Astrocyte (in vitro differentiated cells and primary cell): ENCODE results near the gene CD244. TPM values are rescaled to one million over a fixed set of nuclear protein-coding genes. Genes with fewer than 3 reads are reported as not detected.
"Not testable (repeated sequence)": the region's sequence is repeated elsewhere in the genome, so short reads cannot be mapped to it uniquely, and the experiment has no call there.

Experiments used
- DNase-seq: peaks from one replicate; pipeline ENCODE4 v3.0.0-alpha.2; 2010; ENCODE audit warnings: low read depth
- FAIRE-seq: peaks from 2 replicates; lab custom pipeline; 2011; peaks lifted over from hg19 to GRCh38; lab: Jason Lieb, UNC
- H2AFZ ChIP-seq: 2 replicates; pipeline ENCODE4 v1.6.0; 2012; ENCODE audit warnings: low read depth, low read length, inconsistent platforms
- H3K27ac ChIP-seq: 2 replicates; pipeline ENCODE4 v1.5.1; 2011; ENCODE audit warnings: low read depth, low read length, inconsistent platforms
- H3K27me3 ChIP-seq: 2 replicates; pipeline ENCODE4 v1.6.0; 2011; ENCODE audit warnings: low read length, inconsistent platforms; ENCODE audit not compliant: insufficient read depth
- H3K36me3 ChIP-seq: 2 replicates; pipeline ENCODE4 v1.5.1; 2011; ENCODE audit warnings: low read length, inconsistent platforms; ENCODE audit not compliant: insufficient read depth
- H3K4me1 ChIP-seq: 2 replicates; pipeline ENCODE4 v1.5.1; 2011; ENCODE audit warnings: low read length, inconsistent platforms; ENCODE audit not compliant: insufficient read depth
- H3K4me2 ChIP-seq: 2 replicates; pipeline ENCODE4 v1.6.0; 2012; ENCODE audit warnings: low read length, inconsistent platforms
- H3K4me3 ChIP-seq: 2 replicates; pipeline ENCODE4 v1.5.1; 2011; ENCODE audit warnings: low read depth, mild to moderate bottlenecking, low read length, inconsistent platforms; ENCODE audit not compliant: insufficient read depth
- H3K79me2 ChIP-seq: 2 replicates; pipeline ENCODE4 v1.6.0; 2012; ENCODE audit warnings: mild to moderate bottlenecking, low read length, inconsistent platforms; ENCODE audit not compliant: insufficient read depth
- H3K9ac ChIP-seq: 2 replicates; pipeline ENCODE4 v1.6.0; 2012; ENCODE audit warnings: mild to moderate bottlenecking, low read length, inconsistent platforms
- H3K9me3 ChIP-seq: 2 replicates; pipeline ENCODE4 v1.5.1; 2012; ENCODE audit warnings: low read depth, mild to moderate bottlenecking, low read length, inconsistent platforms; ENCODE audit not compliant: insufficient read depth
- H4K20me1 ChIP-seq: 2 replicates; pipeline ENCODE4 v1.6.0; 2012; ENCODE audit warnings: low read length, inconsistent platforms; ENCODE audit not compliant: insufficient read depth
- H3K27ac Mint-ChIP-seq: one replicate; pipeline ENCODE4 v1.8.0; 2021; ENCODE audit warnings: mild to moderate bottlenecking, mixed read lengths; ENCODE audit not compliant: unreplicated experiment
- H3K27me3 Mint-ChIP-seq: one replicate; pipeline ENCODE4 v1.8.0; 2021; ENCODE audit warnings: low read depth, mixed read lengths; ENCODE audit not compliant: unreplicated experiment
- H3K36me3 Mint-ChIP-seq: one replicate; pipeline ENCODE4 v1.8.0; 2021; ENCODE audit warnings: low read depth, mixed read lengths; ENCODE audit not compliant: unreplicated experiment
- H3K4me1 Mint-ChIP-seq: one replicate; pipeline ENCODE4 v1.8.0; 2021; ENCODE audit warnings: low read depth, mixed read lengths; ENCODE audit not compliant: unreplicated experiment
- H3K4me3 Mint-ChIP-seq: one replicate; pipeline ENCODE4 v1.8.0; 2021; ENCODE audit warnings: mild to moderate bottlenecking, moderate library complexity, mixed read lengths; ENCODE audit not compliant: unreplicated experiment
- H3K9me3 Mint-ChIP-seq: one replicate; pipeline ENCODE4 v1.8.0; 2021; ENCODE audit warnings: mild to moderate bottlenecking, mixed read lengths; ENCODE audit not compliant: unreplicated experiment
- EZH2 ChIP-seq: IDR thresholded peaks from 2 replicates; pipeline ENCODE4 v1.6.1; 2012; ENCODE audit warnings: mild to moderate bottlenecking, low read length, inconsistent platforms; ENCODE audit not compliant: insufficient read depth
- total RNA-seq: library from RNA; stranded (reverse); gene quantifications from 2 replicates; pipeline ENCODE4 v1.2.1, GENCODE V29; 2021
- TF ChIP-seq, protein P1 (sequence below): IDR thresholded peaks from 2 replicates; pipeline ENCODE4 v1.5.1; 2011; ENCODE audit warnings: low read depth, mild to moderate bottlenecking, inconsistent platforms, low read length, moderate library complexity; ENCODE audit not compliant: insufficient read depth

The CD244 gene
- total RNA-seq, 1 donor from 2014 or later, result not detected

GRCh38 chr1:160876311-160876710 is 13.6 kb upstream of the CD244 start:
- no peak overlapping the region for H3K4me2 ChIP-seq
- H3K27me3 ChIP-seq, result no peaks in the 10 kb centered on the region
- no peaks in the 10 kb centered on the region for H3K4me1 ChIP-seq
- Mint-ChIP-seq H3K36me3 (no peaks in the 10 kb centered on the region), H3K27ac (no peak overlapping the region), H3K27me3 (peaks cover 4% of the 10 kb centered on the region), H3K4me1 (peaks cover 7% of the 10 kb centered on the region), H3K4me3 (no peak overlapping the region), H3K9me3 (peaks cover 9% of the 10 kb centered on the region)
- H3K4me3 ChIP-seq, result no peak overlapping the region
- no peaks in the 10 kb centered on the region for H3K9me3 ChIP-seq
- H3K79me2 ChIP-seq, result no peaks in the 10 kb centered on the region
- FAIRE-seq, result no peak
- no peak overlapping the region for H3K27ac ChIP-seq
- no peaks in the 10 kb centered on the region for H3K36me3 ChIP-seq
- no peak for DNase-seq
- no peak overlapping the region for H3K9ac ChIP-seq
- no peak for TF ChIP-seq EZH2
- TF ChIP-seq, protein P1, sequence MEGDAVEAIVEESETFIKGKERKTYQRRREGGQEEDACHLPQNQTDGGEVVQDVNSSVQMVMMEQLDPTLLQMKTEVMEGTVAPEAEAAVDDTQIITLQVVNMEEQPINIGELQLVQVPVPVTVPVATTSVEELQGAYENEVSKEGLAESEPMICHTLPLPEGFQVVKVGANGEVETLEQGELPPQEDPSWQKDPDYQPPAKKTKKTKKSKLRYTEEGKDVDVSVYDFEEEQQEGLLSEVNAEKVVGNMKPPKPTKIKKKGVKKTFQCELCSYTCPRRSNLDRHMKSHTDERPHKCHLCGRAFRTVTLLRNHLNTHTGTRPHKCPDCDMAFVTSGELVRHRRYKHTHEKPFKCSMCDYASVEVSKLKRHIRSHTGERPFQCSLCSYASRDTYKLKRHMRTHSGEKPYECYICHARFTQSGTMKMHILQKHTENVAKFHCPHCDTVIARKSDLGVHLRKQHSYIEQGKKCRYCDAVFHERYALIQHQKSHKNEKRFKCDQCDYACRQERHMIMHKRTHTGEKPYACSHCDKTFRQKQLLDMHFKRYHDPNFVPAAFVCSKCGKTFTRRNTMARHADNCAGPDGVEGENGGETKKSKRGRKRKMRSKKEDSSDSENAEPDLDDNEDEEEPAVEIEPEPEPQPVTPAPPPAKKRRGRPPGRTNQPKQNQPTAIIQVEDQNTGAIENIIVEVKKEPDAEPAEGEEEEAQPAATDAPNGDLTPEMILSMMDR, result no peak
- H4K20me1 ChIP-seq, result no peaks in the 10 kb centered on the region
- no peak overlapping the region for H2AFZ ChIP-seq

GRCh38 chr1:160875591-160875990 is 12.9 kb upstream of the CD244 start:
- not testable (repeated sequence) for H3K36me3 Mint-ChIP-seq, H3K79me2 ChIP-seq, H3K36me3 ChIP-seq, H3K27ac ChIP-seq, H3K4me1 ChIP-seq, FAIRE-seq, H3K9me3 ChIP-seq, H3K4me1 Mint-ChIP-seq, H3K4me3 ChIP-seq, H4K20me1 ChIP-seq, H2AFZ ChIP-seq, H3K4me3 Mint-ChIP-seq, H3K9ac ChIP-seq, DNase-seq, H3K4me2 ChIP-seq, H3K27ac Mint-ChIP-seq, H3K27me3 Mint-ChIP-seq, H3K9me3 Mint-ChIP-seq, H3K27me3 ChIP-seq

DNA sequence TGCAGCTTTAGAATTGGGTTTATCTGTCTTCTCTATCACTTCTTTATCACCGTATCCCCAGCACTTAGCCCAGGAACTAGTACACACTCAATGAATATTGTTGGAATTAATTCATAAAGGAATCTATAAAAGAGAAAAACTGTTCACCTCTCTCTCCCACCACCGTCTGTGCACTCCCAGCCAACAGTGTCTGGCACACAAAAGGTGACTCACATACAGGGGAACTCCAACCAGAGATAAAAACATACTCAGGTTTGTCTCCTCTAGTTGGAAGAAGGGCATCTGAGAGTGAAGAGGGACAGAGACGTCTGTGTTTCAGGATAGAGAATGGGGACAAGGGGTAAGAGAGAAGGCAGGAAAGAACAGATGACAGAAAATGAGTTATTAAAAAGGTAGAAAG is 12.2 kb upstream of the CD244 start:
- Histone ChIP-seq H4K20me1 (no peaks in the 10 kb centered on the region), H3K79me2 (no peaks in the 10 kb centered on the region), H3K9ac (no peak overlapping the region), H3K27me3 (no peaks in the 10 kb centered on the region), H3K4me3 (no peak overlapping the region), H3K4me2 (no peak overlapping the region), H2AFZ (no peak overlapping the region), H3K27ac (no peak overlapping the region), H3K4me1 (no peaks in the 10 kb centered on the region), H3K9me3 (no peaks in the 10 kb centered on the region), H3K36me3 (no peaks in the 10 kb centered on the region)
- Mint-ChIP-seq H3K4me3 (no peak overlapping the region), H3K9me3 (peaks cover 6% of the 10 kb centered on the region), H3K27ac (no peak overlapping the region), H3K27me3 (peaks cover 7% of the 10 kb centered on the region), H3K36me3 (no peaks in the 10 kb centered on the region), H3K4me1 (peaks cover 7% of the 10 kb centered on the region)
- TF ChIP-seq EZH2, result no peak
- TF ChIP-seq, protein P1, result no peak
- FAIRE-seq (no peak), DNase-seq (no peak)
